ENCODE results near the gene BIRC6.

The BIRC6 gene

GRCh38 chr2:32478889-32479620 lies 122.2 kb downstream of the BIRC6 start:
- H3K36me3 ChIP-seq (ENCODE audit: control insufficient read depth in 4 of 4, insufficient read depth in 4 of 4, low read length in 3 of 4) = peaks cover 23 to 72% (median 43%) of the 10 kb centered on the region in 4 experiments
- WGBS (ENCODE audit: insufficient coverage) = no CpG with 5 or more reads among the region's 8 CpGs
- ChIA-PET CTCF (no interaction called here), POLR2A (no interaction called here)
- H3K4me1 ChIP-seq (ENCODE audit: control extremely low read depth in 1 of 4, control insufficient read depth in 4 of 4, insufficient read depth in 4 of 4, low read length in 3 of 4) = no peaks in the 10 kb centered on the region
- H3K4me3 ChIP-seq (ENCODE audit: control insufficient read depth in 1 of 7, extremely low read depth in 1 of 7, insufficient read depth in 4 of 7, low read depth in 2 of 7, low read length in 6 of 7) = no peak overlapping the region
- no peaks in the 10 kb centered on the region for H3K27me3 ChIP-seq (replicated peaks in 2 of 5; ENCODE audit: control insufficient read depth in 4 of 5, insufficient read depth in 5 of 5, low read length in 4 of 5)
- no peak overlapping the region for H3K27ac ChIP-seq (ENCODE audit: insufficient read depth in 1 of 2, low read depth in 1 of 2, low read length in 2 of 2, poor library complexity in 1 of 2, severe bottlenecking in 2 of 2)
- DNase-seq = no peak
- H3K9me3 ChIP-seq (ENCODE audit: control extremely low read depth in 1 of 5, control insufficient read depth in 4 of 5, insufficient read depth in 2 of 5, low read depth in 1 of 5, low read length in 4 of 5) = no peaks in the 10 kb centered on the region

GRCh38 chr2:32479993-32480392 lies 123.2 kb downstream of the BIRC6 start:
- Histone ChIP-seq H3K4me3 (ENCODE audit: control insufficient read depth in 1 of 7, extremely low read depth in 1 of 7, insufficient read depth in 4 of 7, low read depth in 2 of 7, low read length in 6 of 7) (no peak overlapping the region), H3K27me3 (replicated peaks in 2 of 5; ENCODE audit: control insufficient read depth in 4 of 5, insufficient read depth in 5 of 5, low read length in 4 of 5) (no peaks in the 10 kb centered on the region), H3K9me3 (ENCODE audit: control extremely low read depth in 1 of 5, control insufficient read depth in 4 of 5, insufficient read depth in 2 of 5, low read depth in 1 of 5, low read length in 4 of 5) (no peaks in the 10 kb centered on the region), H3K4me1 (ENCODE audit: control extremely low read depth in 1 of 4, control insufficient read depth in 4 of 4, insufficient read depth in 4 of 4, low read length in 3 of 4) (no peaks in the 10 kb centered on the region), H3K27ac (ENCODE audit: insufficient read depth in 1 of 2, low read depth in 1 of 2, low read length in 2 of 2, poor library complexity in 1 of 2, severe bottlenecking in 2 of 2) (no peak overlapping the region), H3K36me3 (ENCODE audit: control insufficient read depth in 4 of 4, insufficient read depth in 4 of 4, low read length in 3 of 4) (peaks cover 22 to 79% (median 42%) of the 10 kb centered on the region in 4 experiments)
- DNase-seq = peak in 2 of 3 donors; percentile 4 to 13
- POLR2A ChIA-PET = no interaction called here
- CTCF ChIA-PET = interaction anchor here (1.4 kb wide), 1 partner anchor 14 kb away, joined by 3 read pairs; no protein-coding TSS in a partner anchor
- 100% methylated on average over 4 of the region's 5 CpGs for WGBS (ENCODE audit: insufficient coverage)

- POLR2A ChIA-PET = no interaction called here
- peaks cover 29 to 84% (median 46%) of the 10 kb centered on the region in 4 experiments for H3K36me3 ChIP-seq (ENCODE audit: control insufficient read depth in 4 of 4, insufficient read depth in 4 of 4, low read length in 3 of 4)
- 100% methylated on average over 1 of the region's 4 CpGs for WGBS (ENCODE audit: insufficient coverage)
Measured at GRCh38 chr2:32482471-32482870, 125.6 kb downstream of the BIRC6 start.

GRCh38 chr2:32484937-32485336 lies 128.1 kb downstream of the BIRC6 start:
- peak in 2 of 3 donors; percentile 21 to 25 for DNase-seq
- H3K36me3 ChIP-seq (ENCODE audit: control insufficient read depth in 4 of 4, insufficient read depth in 4 of 4, low read length in 3 of 4) = peaks cover 37 to 85% (median 53%) of the 10 kb centered on the region in 4 experiments

More at GRCh38 chr2:32482471-32482870, 125.6 kb downstream of the BIRC6 start:
- Histone ChIP-seq H3K9me3 (ENCODE audit: control extremely low read depth in 1 of 5, control insufficient read depth in 4 of 5, insufficient read depth in 2 of 5, low read depth in 1 of 5, low read length in 4 of 5) (no peaks in the 10 kb centered on the region), H3K27me3 (replicated peaks in 2 of 5; ENCODE audit: control insufficient read depth in 4 of 5, insufficient read depth in 5 of 5, low read length in 4 of 5) (no peaks in the 10 kb centered on the region), H3K4me1 (ENCODE audit: control extremely low read depth in 1 of 4, control insufficient read depth in 4 of 4, insufficient read depth in 4 of 4, low read length in 3 of 4) (no peaks in the 10 kb centered on the region), H3K27ac (ENCODE audit: insufficient read depth in 1 of 2, low read depth in 1 of 2, low read length in 2 of 2, poor library complexity in 1 of 2, severe bottlenecking in 2 of 2) (no peak overlapping the region), H3K4me3 (ENCODE audit: control insufficient read depth in 1 of 7, extremely low read depth in 1 of 7, insufficient read depth in 4 of 7, low read depth in 2 of 7, low read length in 6 of 7) (no peak overlapping the region)
- CTCF ChIA-PET = no interaction called here
- no peak for DNase-seq

GRCh38 chr2:32485399-32485798 lies 128.6 kb downstream of the BIRC6 start:
- Histone ChIP-seq H3K36me3 (ENCODE audit: control insufficient read depth in 4 of 4, insufficient read depth in 4 of 4, low read length in 3 of 4) (peaks cover 42 to 87% (median 55%) of the 10 kb centered on the region in 4 experiments), H3K4me1 (ENCODE audit: control extremely low read depth in 1 of 4, control insufficient read depth in 4 of 4, insufficient read depth in 4 of 4, low read length in 3 of 4) (no peaks in the 10 kb centered on the region), H3K27me3 (replicated peaks in 2 of 5; ENCODE audit: control insufficient read depth in 4 of 5, insufficient read depth in 5 of 5, low read length in 4 of 5) (no peaks in the 10 kb centered on the region), H3K9me3 (ENCODE audit: control extremely low read depth in 1 of 5, control insufficient read depth in 4 of 5, insufficient read depth in 2 of 5, low read depth in 1 of 5, low read length in 4 of 5) (no peaks in the 10 kb centered on the region), H3K27ac (ENCODE audit: insufficient read depth in 1 of 2, low read depth in 1 of 2, low read length in 2 of 2, poor library complexity in 1 of 2, severe bottlenecking in 2 of 2) (no peak overlapping the region), H3K4me3 (ENCODE audit: control insufficient read depth in 1 of 7, extremely low read depth in 1 of 7, insufficient read depth in 4 of 7, low read depth in 2 of 7, low read length in 6 of 7) (no peak overlapping the region)
- ChIA-PET CTCF (no interaction called here), POLR2A (no interaction called here)
- no peak for DNase-seq
- WGBS (ENCODE audit: insufficient coverage) = no CpG with 5 or more reads among the region's 3 CpGs

More at GRCh38 chr2:32484937-32485336, 128.1 kb downstream of the BIRC6 start:
- H3K27me3 ChIP-seq (replicated peaks in 2 of 5; ENCODE audit: control insufficient read depth in 4 of 5, insufficient read depth in 5 of 5, low read length in 4 of 5) = no peaks in the 10 kb centered on the region
- 71% methylated on average over 2 of the region's 4 CpGs for WGBS (ENCODE audit: insufficient coverage)
- H3K4me1 ChIP-seq (ENCODE audit: control extremely low read depth in 1 of 4, control insufficient read depth in 4 of 4, insufficient read depth in 4 of 4, low read length in 3 of 4) = no peaks in the 10 kb centered on the region
- no peaks in the 10 kb centered on the region for H3K9me3 ChIP-seq (ENCODE audit: control extremely low read depth in 1 of 5, control insufficient read depth in 4 of 5, insufficient read depth in 2 of 5, low read depth in 1 of 5, low read length in 4 of 5)
- CTCF ChIA-PET = no interaction called here
- H3K4me3 ChIP-seq (ENCODE audit: control insufficient read depth in 1 of 7, extremely low read depth in 1 of 7, insufficient read depth in 4 of 7, low read depth in 2 of 7, low read length in 6 of 7) = no peak overlapping the region
- no peak overlapping the region for H3K27ac ChIP-seq (ENCODE audit: insufficient read depth in 1 of 2, low read depth in 1 of 2, low read length in 2 of 2, poor library complexity in 1 of 2, severe bottlenecking in 2 of 2)
- POLR2A ChIA-PET = no interaction called here

GRCh38 chr2:32489061-32489460 lies 132.2 kb downstream of the BIRC6 start:
- ChIA-PET CTCF (interaction anchor here (0.6 kb wide), 1 partner anchor 453 kb away, joined by 3 read pairs; no protein-coding TSS in a partner anchor), POLR2A (no interaction called here)
- Histone ChIP-seq H3K27ac (ENCODE audit: insufficient read depth in 1 of 2, low read depth in 1 of 2, low read length in 2 of 2, poor library complexity in 1 of 2, severe bottlenecking in 2 of 2) (no peak overlapping the region), H3K4me1 (ENCODE audit: control extremely low read depth in 1 of 4, control insufficient read depth in 4 of 4, insufficient read depth in 4 of 4, low read length in 3 of 4) (no peaks in the 10 kb centered on the region), H3K9me3 (ENCODE audit: control extremely low read depth in 1 of 5, control insufficient read depth in 4 of 5, insufficient read depth in 2 of 5, low read depth in 1 of 5, low read length in 4 of 5) (no peaks in the 10 kb centered on the region), H3K27me3 (replicated peaks in 2 of 5; ENCODE audit: control insufficient read depth in 4 of 5, insufficient read depth in 5 of 5, low read length in 4 of 5) (no peaks in the 10 kb centered on the region), H3K36me3 (ENCODE audit: control insufficient read depth in 4 of 4, insufficient read depth in 4 of 4, low read length in 3 of 4) (peaks cover 24 to 59% (median 42%) of the 10 kb centered on the region in 4 experiments), H3K4me3 (ENCODE audit: control insufficient read depth in 1 of 7, extremely low read depth in 1 of 7, insufficient read depth in 4 of 7, low read depth in 2 of 7, low read length in 6 of 7) (no peak overlapping the region)
- DNase-seq = no peak
- WGBS (ENCODE audit: insufficient coverage) = no CpG with 5 or more reads among the region's 2 CpGs

- Histone ChIP-seq H3K27me3 (replicated peaks in 2 of 5; ENCODE audit: control insufficient read depth in 4 of 5, insufficient read depth in 5 of 5, low read length in 4 of 5) (no peaks in the 10 kb centered on the region), H3K27ac (ENCODE audit: insufficient read depth in 1 of 2, low read depth in 1 of 2, low read length in 2 of 2, poor library complexity in 1 of 2, severe bottlenecking in 2 of 2) (no peak overlapping the region), H3K9me3 (ENCODE audit: control extremely low read depth in 1 of 5, control insufficient read depth in 4 of 5, insufficient read depth in 2 of 5, low read depth in 1 of 5, low read length in 4 of 5) (no peaks in the 10 kb centered on the region), H3K4me3 (ENCODE audit: control insufficient read depth in 1 of 7, extremely low read depth in 1 of 7, insufficient read depth in 4 of 7, low read depth in 2 of 7, low read length in 6 of 7) (no peak overlapping the region), H3K36me3 (ENCODE audit: control insufficient read depth in 4 of 4, insufficient read depth in 4 of 4, low read length in 3 of 4) (peaks cover 22 to 51% (median 30%) of the 10 kb centered on the region in 4 experiments), H3K4me1 (ENCODE audit: control extremely low read depth in 1 of 4, control insufficient read depth in 4 of 4, insufficient read depth in 4 of 4, low read length in 3 of 4) (no peaks in the 10 kb centered on the region)
- ChIA-PET CTCF (no interaction called here), POLR2A (no interaction called here)
- no CpG with 5 or more reads among the region's 1 CpG for WGBS (ENCODE audit: insufficient coverage)
- DNase-seq = no peak
Measured at GRCh38 chr2:32491346-32491745, 134.5 kb downstream of the BIRC6 start.
